Endothelial cell (in vitro differentiated cells): ENCODE measurements around the gene DOCK4. TPM values are rescaled to one million over a fixed set of nuclear protein-coding genes. Genes with fewer than 3 reads are reported as not detected.
A peak's percentile ranks its signal among the peaks of the same experiment; 100 is the strongest.

Source experiments
- DNase-seq: peaks from one replicate; pipeline ENCODE4 v3.0.0; 2021; ENCODE audit warnings: low spot score
- H3K27ac Mint-ChIP-seq: one replicate; pipeline ENCODE4 v1.8.0; 2021; ENCODE audit warnings: mixed read lengths, inconsistent platforms; ENCODE audit not compliant: unreplicated experiment
- H3K27me3 Mint-ChIP-seq: one replicate; pipeline ENCODE4 v1.8.0; 2021; ENCODE audit warnings: mild to moderate bottlenecking, moderate library complexity, mixed read lengths, inconsistent platforms; ENCODE audit not compliant: unreplicated experiment
- H3K36me3 Mint-ChIP-seq: one replicate; pipeline ENCODE4 v1.8.0; 2021; ENCODE audit warnings: mild to moderate bottlenecking, low read depth, mixed read lengths, inconsistent platforms; ENCODE audit not compliant: unreplicated experiment
- H3K4me1 Mint-ChIP-seq: one replicate; pipeline ENCODE4 v1.8.0; 2021; ENCODE audit warnings: mild to moderate bottlenecking, mixed read lengths, inconsistent platforms; ENCODE audit not compliant: unreplicated experiment
- H3K4me3 Mint-ChIP-seq: one replicate; pipeline ENCODE4 v1.8.0; 2021; ENCODE audit warnings: mild to moderate bottlenecking, mixed read lengths, inconsistent platforms; ENCODE audit not compliant: unreplicated experiment
- H3K9me3 Mint-ChIP-seq: one replicate; pipeline ENCODE4 v1.8.0; 2021; ENCODE audit warnings: mixed read lengths, inconsistent platforms; ENCODE audit not compliant: unreplicated experiment
- CTCF ChIP-seq: fragments of 200-600 bp; sonication (generic); IDR thresholded peaks from one replicate; pipeline ENCODE4 v1.5.0; 2021; ENCODE audit warnings: antibody characterized with exemption; ENCODE audit not compliant: unreplicated experiment
- total RNA-seq: library from RNA; stranded (reverse); fragmentation: NEBNext Ultra II Directional; extraction: Animal tissue kit (Norgen Biotek cat#: 25700); gene quantifications from one replicate; pipeline ENCODE4 v1.2.1, GENCODE V29; 2021; ENCODE audit not compliant: unreplicated experiment

The DOCK4 gene
- total RNA-seq, 1 donor from 2014 or later: 99.2 TPM

- H3K27ac Mint-ChIP-seq: peak overlapping the region; percentile 22
- no peaks in the 10 kb centered on the region for H3K9me3 Mint-ChIP-seq
- DNase-seq: no peak
Observed at GRCh38 chr7:112060625-112061024, 145.6 kb downstream of the DOCK4 start.

GRCh38 chr7:112059675-112060074 is 146.5 kb downstream of the DOCK4 start:
- Mint-ChIP-seq H3K9me3 (no peaks in the 10 kb centered on the region), H3K36me3 (peaks cover 3% of the 10 kb centered on the region), H3K4me3 (no peak overlapping the region), H3K27ac (peak overlapping the region; percentile 31), H3K4me1 (peaks cover 36% of the 10 kb centered on the region), H3K27me3 (peaks cover 1% of the 10 kb centered on the region)
- DNase-seq: no peak
- TF ChIP-seq CTCF: no peak

More at GRCh38 chr7:112060625-112061024, 145.6 kb downstream of the DOCK4 start:
- Mint-ChIP-seq H3K27me3 (peaks cover 1% of the 10 kb centered on the region), H3K36me3 (peaks cover 10% of the 10 kb centered on the region), H3K4me3 (no peak overlapping the region), H3K4me1 (peaks cover 35% of the 10 kb centered on the region)
- TF ChIP-seq CTCF: no peak

GRCh38 chr7:112058686-112059085 is 147.5 kb downstream of the DOCK4 start:
- peak overlapping the region; percentile 9 for H3K27ac Mint-ChIP-seq
- H3K9me3 Mint-ChIP-seq: no peaks in the 10 kb centered on the region
- no peak overlapping the region for H3K4me3 Mint-ChIP-seq
- H3K4me1 Mint-ChIP-seq: peaks cover 36% of the 10 kb centered on the region
- TF ChIP-seq CTCF: no peak
- H3K27me3 Mint-ChIP-seq: peaks cover 1% of the 10 kb centered on the region
- H3K36me3 Mint-ChIP-seq: no peaks in the 10 kb centered on the region
- DNase-seq: no peak

GRCh38 chr7:112056409-112056808 is 149.8 kb downstream of the DOCK4 start:
- no peak for TF ChIP-seq CTCF

GRCh38 chr7:112053737-112054069 is 152.5 kb downstream of the DOCK4 start:
- DNase-seq: no peak
- H3K4me1 Mint-ChIP-seq: peaks cover 22% of the 10 kb centered on the region
- H3K27ac Mint-ChIP-seq: no peak overlapping the region
- H3K27me3 Mint-ChIP-seq: peaks cover 1% of the 10 kb centered on the region
- no peaks in the 10 kb centered on the region for H3K36me3 Mint-ChIP-seq
- H3K9me3 Mint-ChIP-seq: no peaks in the 10 kb centered on the region
- H3K4me3 Mint-ChIP-seq: no peak overlapping the region
- no peak for TF ChIP-seq CTCF

More at GRCh38 chr7:112056409-112056808, 149.8 kb downstream of the DOCK4 start:
- Mint-ChIP-seq H3K4me3 (no peak overlapping the region), H3K36me3 (no peaks in the 10 kb centered on the region), H3K27me3 (peaks cover 1% of the 10 kb centered on the region), H3K9me3 (no peaks in the 10 kb centered on the region), H3K27ac (no peak overlapping the region), H3K4me1 (peaks cover 32% of the 10 kb centered on the region)
- no peak for DNase-seq
